ENCODE measurements around the gene ROBO1. TPM values are rescaled to one million over a fixed set of nuclear protein-coding genes. Genes with fewer than 3 reads are reported as not detected.

ROBO1 gene
- total and polyA plus RNA-seq, 2 of the 8 experiments (the other 6 are each of a cell fraction or from before 2014, with no cell fraction given): 51.4 to 91.0 TPM

DNA sequence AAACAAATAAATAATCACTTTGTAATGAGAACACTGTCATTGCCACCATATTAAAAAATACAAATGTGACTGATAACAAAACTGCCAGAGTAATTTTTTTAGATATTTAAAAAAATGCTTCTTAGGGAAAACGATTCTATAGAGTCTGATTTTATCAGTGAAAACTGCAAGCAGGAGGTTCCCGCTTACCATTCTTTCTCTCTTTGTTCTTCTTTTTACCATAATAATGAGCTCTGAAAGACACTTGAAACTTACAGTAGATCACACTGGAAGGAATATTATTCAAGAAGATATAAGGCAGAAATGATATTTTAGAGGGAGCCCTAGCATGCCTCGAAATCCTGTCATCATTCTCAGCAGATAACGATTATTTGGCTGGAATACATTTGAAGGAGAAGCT, 701.3 kb downstream of the ROBO1 start:
- Histone ChIP-seq H2AFZ (ENCODE audit: low read length) (no peak overlapping the region), H3K4me3 (ENCODE audit: extremely low read depth in 1 of 4, insufficient read depth in 2 of 4, low read depth in 3 of 4, low read length in 4 of 4) (no peak overlapping the region), H4K8ac (ENCODE audit: extremely low read depth, insufficient read depth, low read length) (no peak overlapping the region), H3K79me1 (ENCODE audit: low read depth, low read length) (no peaks in the 10 kb centered on the region), H3K9ac (replicated peaks in 1 of 4; ENCODE audit: extremely low read depth in 1 of 4, low read depth in 3 of 4, low read length in 3 of 4) (no peak overlapping the region), H3K56ac (replicated peaks; ENCODE audit: insufficient read length, low read depth, low read length) (no peak overlapping the region), H2BK12ac (ENCODE audit: low read depth, low read length) (no peak overlapping the region), H3K27ac (ENCODE audit: low read depth, low read length) (no peak overlapping the region), H3K4me2 (ENCODE audit: insufficient read depth in 1 of 2, low read depth in 2 of 2, low read length in 2 of 2) (0 out of 4 replicates have a peak overlapping the region, but pooled peaks of 1 of the 2 experiments have one; percentile 18), H2BK5ac (ENCODE audit: low read depth, low read length) (no peak overlapping the region), H4K5ac (ENCODE audit: insufficient read length, low read depth, low read length) (no peak overlapping the region), H2AK5ac (ENCODE audit: low read depth, low read length) (no peak overlapping the region), H3K27me3 (replicated peaks in 1 of 4; ENCODE audit: control insufficient read depth in 3 of 4, extremely low read depth in 1 of 4, insufficient read depth in 3 of 4, low read length in 3 of 4) (no peaks in the 10 kb centered on the region), H2BK20ac (ENCODE audit: low read length) (no peak overlapping the region), H4K20me1 (replicated peaks in 1 of 2; ENCODE audit: control insufficient read depth in 1 of 2, insufficient read depth in 2 of 2, low read length in 2 of 2) (no peaks in the 10 kb centered on the region), H3K23me2 (ENCODE audit: low read depth, low read length) (no peaks in the 10 kb centered on the region; the same call in 1 of the 2 replicates), H4K91ac (replicated peaks; ENCODE audit: insufficient read length, low read length) (no peak overlapping the region), H3K9me3 (ENCODE audit: insufficient read depth in 2 of 2, low read depth in 1 of 2, low read length in 1 of 2) (no peaks in the 10 kb centered on the region; a peak in 1 of 4 replicates), H3K4me1 (replicated peaks in 1 of 4; ENCODE audit: control insufficient read depth in 3 of 4, insufficient read depth in 4 of 4, low read length in 3 of 4) (peaks cover 0 to 10% (median 5%) of the 10 kb centered on the region in 4 experiments; a peak in 5 of 7 replicates), H3K18ac (ENCODE audit: extremely low read depth, low read length) (no peak overlapping the region), H3K23ac (ENCODE audit: insufficient read length) (no peak overlapping the region), H3K36me3 (ENCODE audit: control insufficient read depth in 2 of 4, insufficient read depth in 4 of 4, low read length in 3 of 4) (no peaks in the 10 kb centered on the region), H2BK15ac (ENCODE audit: low read length) (no peak overlapping the region), H3K79me2 (ENCODE audit: control insufficient read depth in 1 of 2, insufficient read depth in 2 of 2, low read length in 2 of 2) (no peaks in the 10 kb centered on the region), H3K14ac (ENCODE audit: insufficient read length) (no peak overlapping the region), H2BK120ac (replicated peaks; ENCODE audit: low read depth, low read length) (no peak overlapping the region), H3K4ac (replicated peaks; ENCODE audit: insufficient read length, low read depth, low read length) (no peak overlapping the region)
- no peak for TF ChIP-seq SRF (IDR thresholded peaks at IDR 0.05; ENCODE audit: low read depth, low read length)
- no peak for TF ChIP-seq ASH2L (IDR thresholded peaks at IDR 0.05; ENCODE audit: low read length)
- no peak for TF ChIP-seq FOSL1 (IDR thresholded peaks at IDR 0.05; ENCODE audit: insufficient read depth, low read depth, low read length)
- TF ChIP-seq NANOG (IDR thresholded peaks at IDR 0.05; ENCODE audit: insufficient read depth, low read depth, low read length, poor library complexity, severe bottlenecking): no peak
- TF ChIP-seq ZNF274 (IDR thresholded peaks at IDR 0.05; ENCODE audit: borderline replicate concordance, extremely low read depth, low read length): no peak
- no peak for TF ChIP-seq SP4 (IDR thresholded peaks at IDR 0.05; ENCODE audit: low read length)
- no peak for TF ChIP-seq SP2 (IDR thresholded peaks at IDR 0.05; ENCODE audit: low read length)
- no peak for TF ChIP-seq RBBP5 (IDR thresholded peaks at IDR 0.05; ENCODE audit: borderline replicate concordance, low read depth, low read length)
- DNase-seq (ENCODE audit: low read depth in 1 of 2, low spot score in 2 of 2): no peak
- ChIA-PET POLR2A (ENCODE audit: partially characterized antibody) (no interaction called here), CTCF (ENCODE audit: partially characterized antibody) (interaction anchor here (1.4 kb wide), 1 partner anchor 20 kb away, joined by 4 read pairs; no protein-coding TSS in a partner anchor)
- 58% methylated on average over 4 of the region's 4 CpGs; no CpG with 5 or more reads in 1 of the 2 experiments for WGBS, 2 experiments (ENCODE audit: extremely low coverage in 1 of 2, insufficient coverage in 1 of 2, insufficient read length in 1 of 2, insufficient replicate concordance in 2 of 2, low coverage in 1 of 2, low lambda C conversion rate in 2 of 2, missing lambda C conversion rate in 1 of 2)
- no peak for FAIRE-seq
